Neural progenitor cell (in vitro differentiated cells): ENCODE results near the gene BRPF3.

Experiments used
- EZH2 ChIP-seq: fragments of 200-600 bp; sonication (generic); IDR thresholded peaks from 2 replicates; pipeline ENCODE4 v1.6.1; 2017; ENCODE audit warnings: antibody characterized with exemption, mild to moderate bottlenecking, moderate library complexity
- TF ChIP-seq, protein P1 (sequence below): fragments of 200-600 bp; sonication (generic); IDR thresholded peaks from 2 replicates; pipeline ENCODE4 v1.5.1; 2017; ENCODE audit warnings: antibody characterized with exemption, mild to moderate bottlenecking

DNA sequence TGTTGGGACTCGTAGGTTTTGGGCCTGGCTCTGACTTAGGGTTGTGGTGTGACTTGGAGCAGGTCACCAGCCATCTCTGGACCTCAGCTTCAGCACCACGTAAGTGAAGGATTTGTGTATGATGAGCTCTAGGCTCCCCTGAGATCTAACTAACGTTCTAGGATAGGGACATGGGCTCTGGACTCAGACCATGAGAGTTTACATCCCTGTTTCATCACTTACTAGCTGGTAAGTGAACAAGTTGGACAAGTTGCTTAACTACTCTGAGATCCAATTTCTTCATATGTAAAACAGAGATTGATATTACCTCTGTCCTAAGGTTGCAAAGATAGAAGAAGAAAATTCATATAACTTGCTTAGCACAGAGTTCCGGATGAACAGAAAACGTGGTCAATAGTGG, 53.0 kb downstream of the BRPF3 start:
- TF ChIP-seq, protein P1, sequence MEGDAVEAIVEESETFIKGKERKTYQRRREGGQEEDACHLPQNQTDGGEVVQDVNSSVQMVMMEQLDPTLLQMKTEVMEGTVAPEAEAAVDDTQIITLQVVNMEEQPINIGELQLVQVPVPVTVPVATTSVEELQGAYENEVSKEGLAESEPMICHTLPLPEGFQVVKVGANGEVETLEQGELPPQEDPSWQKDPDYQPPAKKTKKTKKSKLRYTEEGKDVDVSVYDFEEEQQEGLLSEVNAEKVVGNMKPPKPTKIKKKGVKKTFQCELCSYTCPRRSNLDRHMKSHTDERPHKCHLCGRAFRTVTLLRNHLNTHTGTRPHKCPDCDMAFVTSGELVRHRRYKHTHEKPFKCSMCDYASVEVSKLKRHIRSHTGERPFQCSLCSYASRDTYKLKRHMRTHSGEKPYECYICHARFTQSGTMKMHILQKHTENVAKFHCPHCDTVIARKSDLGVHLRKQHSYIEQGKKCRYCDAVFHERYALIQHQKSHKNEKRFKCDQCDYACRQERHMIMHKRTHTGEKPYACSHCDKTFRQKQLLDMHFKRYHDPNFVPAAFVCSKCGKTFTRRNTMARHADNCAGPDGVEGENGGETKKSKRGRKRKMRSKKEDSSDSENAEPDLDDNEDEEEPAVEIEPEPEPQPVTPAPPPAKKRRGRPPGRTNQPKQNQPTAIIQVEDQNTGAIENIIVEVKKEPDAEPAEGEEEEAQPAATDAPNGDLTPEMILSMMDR, result no peak
- TF ChIP-seq EZH2, result no peak
